Limb (tissue), 2 donors: Measurements from ENCODE around the gene MPIG6B.

Experiments used
- DNase-seq, 2 donors: peaks; one replicate each; pipeline ENCODE4 v3.0.0-alpha.2; 2016; ENCODE audit errors: extremely low spot score in 2 of 2

Gene MPIG6B

GRCh38 chr6:31765559-31765909, 42.4 kb downstream of the MPIG6B start:
- DNase-seq, result no peak

GRCh38 chr6:31765910-31766794, 43.0 kb downstream of the MPIG6B start:
- DNase-seq, result no peak

- DNase-seq, result no peak
These were observed 44.0 kb downstream of the MPIG6B start for GRCh38 chr6:31767096-31767645.

GRCh38 chr6:31768363-31769257, 45.4 kb downstream of the MPIG6B start:
- no peak for DNase-seq

- no peak for DNase-seq
These were observed 46.7 kb downstream of the MPIG6B start for GRCh38 chr6:31769684-31770371.

- DNase-seq, result no peak
These were observed 47.7 kb downstream of the MPIG6B start for GRCh38 chr6:31770860-31771259.

GRCh38 chr6:31771992-31772358, 48.8 kb downstream of the MPIG6B start:
- no peak for DNase-seq

GRCh38 chr6:31775184-31775583, 52.0 kb downstream of the MPIG6B start:
- DNase-seq, result no peak

GRCh38 chr6:31775633-31776484, 52.7 kb downstream of the MPIG6B start:
- DNase-seq, result no peak
